Heart left ventricle (tissue), 16 donors: ENCODE measurements around the gene SEPTIN6. TPM values are rescaled to one million over a fixed set of nuclear protein-coding genes. Genes with fewer than 3 reads are reported as not detected.

Experiments used
- ATAC-seq, 4 donors: fragments of 200-7000 bp; cut with Tn5 transposase; one replicate each; pipeline ENCODE4 v1.9.1; 2020 to 2022; ENCODE audit warnings: moderate library complexity in 4 of 4, mild to moderate bottlenecking in 3 of 4, moderate number of reproducible peaks in 1 of 4
- DNase-seq, 5 donors: peaks; one replicate each; pipeline ENCODE4 v3.0.0-alpha.2; 2020
- H3K27ac ChIP-seq, 12 donors: fragments of 200-600 bp; sonication (generic) in 4 of 12; one replicate each; pipeline versions ENCODE4 v1.5.0 to v1.8.0; 2016 to 2022; ENCODE audit warnings: mild to moderate bottlenecking in 2 of 12
- H3K27me3 ChIP-seq, 9 donors: fragments of 200-600 bp; sonication (generic) in 2 of 9; one replicate each; pipeline versions ENCODE4 v1.5.1 to v1.8.0; 2016 to 2022; ENCODE audit warnings: mild to moderate bottlenecking in 3 of 9
- H3K36me3 ChIP-seq, 9 donors: fragments of 200-600 bp; sonication (generic) in 2 of 9; one replicate each; pipeline versions ENCODE4 v1.5.0 to v1.8.0; 2018 to 2022; ENCODE audit warnings: mild to moderate bottlenecking in 2 of 9
- H3K4me1 ChIP-seq, 12 donors: fragments of 200-600 bp; sonication (generic) in 4 of 12; one replicate each; pipeline versions ENCODE4 v1.5.0 to v1.8.0; 2016 to 2022; ENCODE audit warnings: mild to moderate bottlenecking in 3 of 12
- H3K4me3 ChIP-seq, 12 donors: fragments of 200-600 bp; sonication (generic) in 4 of 12; one replicate each; pipeline versions ENCODE4 v1.5.0 to v1.8.0; 2017 to 2022; ENCODE audit warnings: mild to moderate bottlenecking in 9 of 12, moderate library complexity in 4 of 12
- H3K9me3 ChIP-seq, 12 donors: fragments of 200-600 bp; sonication (generic) in 4 of 12; one replicate each; pipeline versions ENCODE4 v1.5.0 to v1.8.0; 2016 to 2022; ENCODE audit warnings: mild to moderate bottlenecking in 1 of 12
- POLR2A ChIP-seq, 2 donors: fragments of 450-650 bp; IDR thresholded peaks; one replicate each; pipeline ENCODE4 v1.6.1; 2017; ENCODE audit warnings: antibody characterized with exemption in 2 of 2, mild to moderate bottlenecking in 2 of 2, moderate library complexity in 2 of 2
- WGBS, 4 donors: extraction: QIAGEN DNeasy Blood & Tissue Kit in 2 of 4; methylation state at CpG; one replicate each; pipeline versions ENCODE4 v1.1.5 to v1.1.7; 2013 to 2018; 5-methylcytosine and 5-hydroxymethylcytosine counted together
- intact Hi-C, 10 donors: fragments of 100-400 bp; cut with DNase I; formaldehyde crosslinking; loops; one replicate each; pipeline versions ENCODE4 v1.11.1 to v1.14.2; 2022
- polyA plus RNA-seq, 2 donors: library from polyadenylated mRNA; stranded (reverse); fragments of 200-250 nt; gene quantifications; one replicate each; pipeline ENCODE4 v1.2.3, GENCODE V29; 2013
- total RNA-seq, 9 donors: library from RNA; depleted of rRNA in 2 of 9; stranded (reverse); fragments of >200 nt in 2 of 9; fragmentation: NEBNext Ultra II Directional in 3 of 9; extraction: Animal tissue kit (Norgen Biotek cat#: 25700) in 3 of 9; gene quantifications; one replicate each; pipeline versions ENCODE4 v1.1.0 to v1.2.4, GENCODE V29; 2016 to 2023
- TF ChIP-seq, protein P1 (sequence below), 12 donors: fragments of 200-600 bp; sonication (generic) in 4 of 12; IDR thresholded peaks; one replicate each; pipeline versions ENCODE4 v1.5.0 to v1.8.0; 2018 to 2022; ENCODE audit warnings: antibody characterized with exemption in 12 of 12, mild to moderate bottlenecking in 5 of 12
- donor health status: ischemic (EF 13 %, LVEDD 7.1; RV severe dilation, severe dysfunction).
- donor health status: healthy with polysubstance abuse.
- donor health status: DM: no; HTN: yes; CAD: no.
- donor health status: DM: no; HTN: no; CAD: no.
- donor health status: ischemic (EF 25% LVEDD 6.9; RV normal size, moderate dysfunction).
- donor health status: ischemic (EF 25% LVEDD 5.7; RV mildly dilated, moderate dysfunction).
- donor health status: healthy.
- donor health status: DM: yes; HTN: yes; CAD: no.
- donor health status: ischemic (EF 35%, LVEDD 5.7; RV mildly dilated, moderate dysfunction).
- donor health status: nonischemic (EF 11% LVEDD 7.7; RV severe dilation, severe dysfunction).
- donor health status: DM: yes; HTN: yes; CAD: no.
- donor health status: PGD.
- donor health status: ischemic (EF 29% LVEDD 5.4; RV normal size, mild dysfunction).
- donor health status: nonischemic (EF 23%, LVEDD 6.1; RV moderate dilation, normal function).

Gene SEPTIN6
- total and polyA plus RNA-seq, 11 donors = 3.3 to 36.4 (median 9.8) TPM

DNA sequence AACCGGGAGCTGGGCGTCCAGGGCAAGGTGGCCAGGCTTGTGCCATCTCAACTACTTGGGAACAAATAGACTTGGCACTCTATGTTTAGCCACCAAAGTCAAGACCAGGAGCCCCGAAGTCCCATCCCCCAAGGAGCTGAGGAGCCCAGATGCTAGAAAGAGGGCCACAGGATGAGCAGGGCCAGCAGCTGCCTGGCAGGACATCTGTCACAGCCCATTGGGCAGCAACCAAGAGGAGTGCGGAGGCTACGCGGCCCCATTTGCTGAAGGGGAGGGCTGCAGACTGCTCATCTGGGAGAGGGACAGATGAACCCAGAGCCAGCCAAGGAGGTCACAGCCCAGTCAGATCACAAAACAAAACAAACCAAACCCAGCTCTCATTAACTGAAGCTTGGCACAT, 42.5 kb upstream of the SEPTIN6 start:
- no peaks in the 10 kb centered on the region for H3K4me1 ChIP-seq
- DNase-seq = no peak
- H3K9me3 ChIP-seq = no peaks in the 10 kb centered on the region
- H3K36me3 ChIP-seq = no peaks in the 10 kb centered on the region
- H3K27ac ChIP-seq = peak overlapping the region in 2 of 12 donors; percentile 59 to 60
- WGBS, 4 donors = 67 to 77% (median 71%) methylated on average over 5 to 6 of the region's 6 CpGs
- peak in 1 of 4 donors; percentile 12 for ATAC-seq
- intact Hi-C loops = loop anchor here in 4 of 10 donors (10.0 kb wide), 4 partner anchors 81 to 221 kb away; no protein-coding TSS in a partner anchor
- no peak overlapping the region for H3K4me3 ChIP-seq
- H3K27me3 ChIP-seq = peaks cover 0 to 3% (median 0%) of the 10 kb centered on the region in 9 donors
- TF ChIP-seq, protein P1, sequence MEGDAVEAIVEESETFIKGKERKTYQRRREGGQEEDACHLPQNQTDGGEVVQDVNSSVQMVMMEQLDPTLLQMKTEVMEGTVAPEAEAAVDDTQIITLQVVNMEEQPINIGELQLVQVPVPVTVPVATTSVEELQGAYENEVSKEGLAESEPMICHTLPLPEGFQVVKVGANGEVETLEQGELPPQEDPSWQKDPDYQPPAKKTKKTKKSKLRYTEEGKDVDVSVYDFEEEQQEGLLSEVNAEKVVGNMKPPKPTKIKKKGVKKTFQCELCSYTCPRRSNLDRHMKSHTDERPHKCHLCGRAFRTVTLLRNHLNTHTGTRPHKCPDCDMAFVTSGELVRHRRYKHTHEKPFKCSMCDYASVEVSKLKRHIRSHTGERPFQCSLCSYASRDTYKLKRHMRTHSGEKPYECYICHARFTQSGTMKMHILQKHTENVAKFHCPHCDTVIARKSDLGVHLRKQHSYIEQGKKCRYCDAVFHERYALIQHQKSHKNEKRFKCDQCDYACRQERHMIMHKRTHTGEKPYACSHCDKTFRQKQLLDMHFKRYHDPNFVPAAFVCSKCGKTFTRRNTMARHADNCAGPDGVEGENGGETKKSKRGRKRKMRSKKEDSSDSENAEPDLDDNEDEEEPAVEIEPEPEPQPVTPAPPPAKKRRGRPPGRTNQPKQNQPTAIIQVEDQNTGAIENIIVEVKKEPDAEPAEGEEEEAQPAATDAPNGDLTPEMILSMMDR (IDR thresholded peaks at IDR 0.05) = no peak
- TF ChIP-seq POLR2A (IDR thresholded peaks at IDR 0.05) = no peak

DNA sequence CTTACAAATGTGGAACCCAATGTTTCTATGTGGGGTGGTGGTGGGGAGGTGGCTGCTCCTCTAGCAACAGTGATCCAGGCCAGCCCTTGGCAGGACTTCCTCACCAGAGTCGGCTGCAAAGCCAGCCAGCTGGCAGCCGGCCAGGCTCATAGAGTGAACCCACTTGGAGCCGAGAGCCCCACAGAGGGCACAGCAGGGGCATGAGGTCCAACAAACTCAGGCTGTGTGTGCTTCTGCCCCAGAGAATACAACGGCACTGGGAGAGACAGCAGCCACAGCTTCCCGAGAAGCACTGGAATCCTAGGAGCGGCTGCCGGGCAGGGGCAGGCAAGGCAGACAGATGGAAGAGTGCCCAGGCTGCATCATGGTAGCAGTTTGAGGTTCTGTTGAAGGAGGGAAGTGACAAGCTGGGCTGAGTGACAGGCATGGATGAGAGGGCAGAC, 42.0 kb upstream of the SEPTIN6 start:
- ATAC-seq = peak; percentile 89 to 94 (median 92)
- whole genome bisulfite sequencing, 4 donors = 24 to 55% (median 36%) methylated on average over 6 to 7 of the region's 7 CpGs
- Histone ChIP-seq H3K27ac (peak overlapping the region in 5 of 12 donors; percentile 17 to 60 (median 50)), H3K9me3 (no peaks in the 10 kb centered on the region), H3K27me3 (peaks cover 0 to 3% (median 0%) of the 10 kb centered on the region in 9 donors), H3K4me3 (no peak overlapping the region), H3K4me1 (peaks cover 0 to 4% (median 0%) of the 10 kb centered on the region in 12 donors), H3K36me3 (no peaks in the 10 kb centered on the region)
- DNase-seq = peak; percentile 26 to 86 (median 69)
- intact Hi-C loops = loop anchor here in 8 of 10 donors (5.0 to 10.0 kb wide), 8 partner anchors 80 to 223 kb away; partner anchors contain the start of gene NKRF (in 1 of the 8)
- no peak for TF ChIP-seq POLR2A (IDR thresholded peaks at IDR 0.05)
- TF ChIP-seq, protein P1 (IDR thresholded peaks at IDR 0.05) = no peak

- H3K36me3 ChIP-seq = no peaks in the 10 kb centered on the region
- intact Hi-C loops = loop anchor here in 9 of 10 donors (2.0 to 10.0 kb wide), 12 partner anchors 75 to 217 kb away; partner anchors contain the start of gene NKRF (in 2 of the 9)
- peaks cover 0 to 8% (median 0%) of the 10 kb centered on the region in 12 donors for H3K4me1 ChIP-seq
- no peaks in the 10 kb centered on the region for H3K27me3 ChIP-seq
- ATAC-seq (peak in 3 of 4 donors; percentile 30 to 58 (median 49)), DNase-seq (peak in 4 of 5 donors; percentile 39 to 59 (median 42))
- no peak overlapping the region for H3K27ac ChIP-seq
- WGBS, 4 donors = 34 to 54% (median 43%) methylated on average over 14 of the region's 14 CpGs
- no peak overlapping the region for H3K4me3 ChIP-seq
- no peaks in the 10 kb centered on the region for H3K9me3 ChIP-seq
- TF ChIP-seq POLR2A (IDR thresholded peaks at IDR 0.05) = no peak
- TF ChIP-seq, protein P1 (IDR thresholded peaks at IDR 0.05) = peak; percentile 41 to 69 (median 58)
Measured at GRCh38 chrX:119729408-119730201, 36.6 kb upstream of the SEPTIN6 start.

GRCh38 chrX:119728487-119728886, 35.5 kb upstream of the SEPTIN6 start:
- Histone ChIP-seq H3K27me3 (no peaks in the 10 kb centered on the region), H3K4me1 (peaks cover 0 to 8% (median 0%) of the 10 kb centered on the region in 12 donors), H3K4me3 (no peak overlapping the region), H3K9me3 (no peaks in the 10 kb centered on the region), H3K27ac (no peak overlapping the region), H3K36me3 (no peaks in the 10 kb centered on the region)
- WGBS, 4 donors = 50 to 70% (median 62%) methylated on average over 5 of the region's 5 CpGs
- ATAC-seq (no peak), DNase-seq (no peak)
- no peak for TF ChIP-seq POLR2A (IDR thresholded peaks at IDR 0.05)
- TF ChIP-seq, protein P1 (IDR thresholded peaks at IDR 0.05) = no peak
- intact Hi-C loops = loop anchor here in 6 of 10 donors (2.0 to 10.0 kb wide), 5 partner anchors 84 to 214 kb away; partner anchors contain the start of gene NKRF (in 1 of the 6)
